Skeletal muscle satellite cell (primary cell): Measurements from ENCODE around the gene RFC2.
A peak's percentile ranks its signal among the peaks of the same experiment; 100 is the strongest.

Source experiments
- small RNA-seq: library from RNA; depleted of rRNA; stranded (forward); fragments of <200 nt; gene quantifications from one replicate; pipeline ENCODE3, GENCODE V24; 2012

The RFC2 gene

Small RNAs within 50 kb of the gene (small RNA-seq; reads per million reads assigned to genes)
- 57.6 reads per million, percentile 96 among the genes with 10 or more reads in this experiment for gene MIR590
